Glutamatergic neuron (in vitro differentiated cells): ENCODE measurements around the gene CLIC1. TPM values are rescaled to one million over a fixed set of nuclear protein-coding genes. Genes with fewer than 3 reads are reported as not detected.

Experiments
- DNase-seq: peaks from one replicate; pipeline ENCODE4 v3.0.0; 2022
- H3K27ac Mint-ChIP-seq: one replicate; pipeline ENCODE4 v1.8.0; 2020; ENCODE audit warnings: mild to moderate bottlenecking, mixed read lengths, inconsistent platforms; ENCODE audit not compliant: unreplicated experiment
- H3K27me3 Mint-ChIP-seq: one replicate; pipeline ENCODE4 v1.8.0; 2020; ENCODE audit warnings: mild to moderate bottlenecking, moderate library complexity, mixed read lengths, inconsistent platforms; ENCODE audit not compliant: unreplicated experiment
- H3K36me3 Mint-ChIP-seq: one replicate; pipeline ENCODE4 v1.8.0; 2020; ENCODE audit warnings: mild to moderate bottlenecking, mixed read lengths, inconsistent platforms; ENCODE audit not compliant: unreplicated experiment
- H3K4me1 Mint-ChIP-seq: one replicate; pipeline ENCODE4 v1.8.0; 2020; ENCODE audit warnings: mild to moderate bottlenecking, low read depth, mixed read lengths, inconsistent platforms; ENCODE audit not compliant: unreplicated experiment
- H3K4me3 Mint-ChIP-seq: one replicate; pipeline ENCODE4 v1.8.0; 2020; ENCODE audit warnings: mild to moderate bottlenecking, mixed read lengths, inconsistent platforms; ENCODE audit not compliant: unreplicated experiment
- H3K9me3 Mint-ChIP-seq: one replicate; pipeline ENCODE4 v1.8.0; 2020; ENCODE audit warnings: mild to moderate bottlenecking, moderate library complexity, mixed read lengths, inconsistent platforms; ENCODE audit not compliant: unreplicated experiment
- CTCF ChIP-seq: fragments of 200-600 bp; sonication (generic); IDR thresholded peaks from one replicate; pipeline ENCODE4 v1.5.0; 2021; ENCODE audit not compliant: partially characterized antibody, unreplicated experiment
- total RNA-seq: library from RNA; stranded (reverse); fragmentation: NEBNext Ultra II Directional; extraction: Animal tissue kit (Norgen Biotek cat#: 25700); gene quantifications from one replicate; pipeline ENCODE4 v1.2.1, GENCODE V29; 2021; ENCODE audit not compliant: unreplicated experiment

The CLIC1 gene
- total RNA-seq, 1 donor from 2014 or later: 310 TPM

- no peaks in the 10 kb centered on the region for H3K36me3 Mint-ChIP-seq
- DNase-seq: peak; percentile 97
- H3K4me3 Mint-ChIP-seq: peak within 1 kb of the TSS; percentile 95
- TF ChIP-seq CTCF: no peak
- peaks cover 22% of the 10 kb centered on the region for H3K9me3 Mint-ChIP-seq
- H3K27me3 Mint-ChIP-seq: peaks cover 9% of the 10 kb centered on the region
- H3K27ac Mint-ChIP-seq: peak within 1 kb of the TSS; percentile 43
- H3K4me1 Mint-ChIP-seq: peaks cover 11% of the 10 kb centered on the region
These were observed 3.5 kb upstream of the CLIC1 start, which contains the start of gene MSH5 for GRCh38 chr6:31739639-31740396. MSH5 (plus strand) TSS chr6:31740005; CDS start chr6:31740467, 462 bp downstream.

GRCh38 chr6:31737991-31738979 lies 2.0 kb upstream of the CLIC1 start:
- Mint-ChIP-seq H3K9me3 (peaks cover 22% of the 10 kb centered on the region), H3K4me3 (peak overlapping the region; percentile 98), H3K36me3 (no peaks in the 10 kb centered on the region), H3K4me1 (peaks cover 13% of the 10 kb centered on the region), H3K27me3 (peaks cover 13% of the 10 kb centered on the region), H3K27ac (peak overlapping the region; percentile 72)
- DNase-seq: no peak
- TF ChIP-seq CTCF: no peak

- peaks cover 15% of the 10 kb centered on the region for H3K4me1 Mint-ChIP-seq
- H3K27ac Mint-ChIP-seq: peak overlapping the region; percentile 12
- DNase-seq: no peak
- H3K4me3 Mint-ChIP-seq: peak overlapping the region; percentile 98
- H3K9me3 Mint-ChIP-seq: peaks cover 23% of the 10 kb centered on the region
- H3K27me3 Mint-ChIP-seq: peaks cover 15% of the 10 kb centered on the region
- H3K36me3 Mint-ChIP-seq: no peaks in the 10 kb centered on the region
- TF ChIP-seq CTCF: no peak
These were observed 1.1 kb upstream of the CLIC1 start for GRCh38 chr6:31737315-31737990.

- Mint-ChIP-seq H3K36me3 (no peaks in the 10 kb centered on the region), H3K4me1 (peaks cover 15% of the 10 kb centered on the region), H3K4me3 (peak overlapping the region; percentile 98), H3K27ac (peak overlapping the region; percentile 95), H3K27me3 (peaks cover 15% of the 10 kb centered on the region), H3K9me3 (peaks cover 23% of the 10 kb centered on the region)
- TF ChIP-seq CTCF: no peak
- DNase-seq: no peak
These were observed 511 bp upstream of the CLIC1 start for GRCh38 chr6:31736768-31737314.
